ENCODE measurements around the gene MARCHF3.
"Not testable (repeated sequence)": the region's sequence is repeated elsewhere in the genome, so short reads cannot be mapped to it uniquely, and the experiment has no call there.

The MARCHF3 gene

GRCh38 chr5:126954981-126955380 lies 75.4 kb downstream of the MARCHF3 start:
- no peak for DNase-seq (ENCODE audit: low read depth in 3 of 3)

DNA sequence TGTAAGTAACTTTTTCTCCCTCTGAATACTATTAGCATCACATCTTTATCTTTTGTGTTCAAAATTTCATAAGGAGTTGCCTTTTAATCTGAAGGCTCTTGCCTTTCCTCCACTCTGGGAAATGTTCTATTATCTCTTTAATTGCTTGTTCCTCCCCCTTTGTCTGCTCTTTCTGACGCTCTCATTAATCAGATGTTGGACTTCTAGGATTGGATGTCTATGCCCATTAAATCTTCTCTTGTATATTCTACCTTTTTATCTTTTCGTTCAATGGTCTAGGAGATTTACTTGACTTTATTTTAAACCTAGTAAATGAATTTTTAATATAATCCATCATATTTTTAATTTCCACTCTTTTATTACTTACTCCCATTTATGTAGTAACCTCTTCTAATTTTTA lies 76.7 kb downstream of the MARCHF3 start:
- DNase-seq (ENCODE audit: low read depth in 3 of 3): no peak

GRCh38 chr5:126949475-126949874 lies 80.9 kb downstream of the MARCHF3 start:
- DNase-seq (ENCODE audit: low read depth in 3 of 3): no peak

DNA sequence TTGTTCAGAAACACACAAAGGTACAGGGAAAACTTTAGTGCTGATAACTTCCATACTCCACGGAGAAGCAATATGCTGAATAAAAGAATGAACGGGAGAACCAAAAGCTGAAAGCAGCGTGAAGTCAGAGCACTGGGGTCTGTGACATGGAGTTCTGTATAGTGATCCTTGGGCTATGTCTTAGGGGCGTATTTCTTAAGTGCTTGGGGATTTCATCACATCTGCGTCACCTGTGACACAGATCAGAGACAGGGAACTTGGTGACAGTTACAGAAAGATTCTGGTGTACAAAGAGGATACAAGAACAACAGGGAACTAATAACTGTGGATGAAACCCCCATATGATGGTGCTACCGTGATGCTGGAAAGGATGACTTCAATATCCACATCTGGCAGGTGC lies 81.9 kb downstream of the MARCHF3 start:
- DNase-seq (ENCODE audit: low read depth in 3 of 3): no peak

- DNase-seq (ENCODE audit: low read depth in 3 of 3): no peak
Observed at GRCh38 chr5:126948011-126948355, 82.4 kb downstream of the MARCHF3 start.

DNA sequence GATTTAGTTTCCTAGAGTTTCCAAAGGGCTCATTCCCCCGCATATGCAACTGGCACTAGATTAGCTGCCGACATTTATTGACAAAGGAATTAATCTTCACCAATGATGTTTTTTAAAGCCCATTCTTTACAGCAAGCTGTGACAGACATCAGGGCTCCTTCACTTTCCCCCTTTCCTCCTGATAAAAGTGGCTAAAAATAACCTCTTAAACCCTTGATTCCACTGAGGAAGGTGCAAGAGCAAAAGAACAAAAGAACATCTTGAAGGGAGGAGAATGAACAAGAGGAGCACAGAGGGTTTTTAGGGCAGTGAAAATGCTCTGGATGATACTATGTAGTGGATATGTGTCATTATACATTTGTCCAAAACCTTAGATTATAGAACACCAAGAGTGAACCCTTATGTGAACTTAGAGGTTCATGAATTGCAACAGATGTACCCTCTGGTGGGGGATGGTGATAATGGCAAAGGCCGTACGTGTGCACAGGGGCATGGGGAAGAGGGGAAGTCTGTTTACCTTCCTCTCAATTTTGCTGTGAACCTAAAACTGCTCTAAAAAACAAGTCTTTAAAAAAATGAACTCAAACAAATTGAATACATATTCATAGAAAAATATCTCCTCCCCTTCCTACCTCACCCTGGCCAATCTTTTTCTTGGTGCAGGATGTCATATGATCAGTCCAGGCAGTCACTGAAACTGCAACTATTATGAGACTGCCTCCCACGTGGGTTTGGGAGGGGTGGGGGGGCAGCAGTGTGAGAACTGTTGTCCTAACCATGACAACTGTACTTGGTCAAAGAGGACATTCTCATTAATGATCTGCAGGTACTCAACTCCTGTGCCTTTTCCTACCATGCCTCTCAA lies 83.0 kb downstream of the MARCHF3 start:
- no peak for DNase-seq (ENCODE audit: low read depth in 3 of 3)

- DNase-seq (ENCODE audit: low read depth in 3 of 3): not testable (repeated sequence)
Observed at GRCh38 chr5:126942908-126943307, 87.5 kb downstream of the MARCHF3 start.

- DNase-seq (ENCODE audit: low read depth in 3 of 3): no peak
Observed at GRCh38 chr5:126941403-126941802, 89.0 kb downstream of the MARCHF3 start.

GRCh38 chr5:126939887-126940286 lies 90.5 kb downstream of the MARCHF3 start:
- no peak for DNase-seq (ENCODE audit: low read depth in 3 of 3)

- DNase-seq (ENCODE audit: low read depth in 3 of 3): no peak
Observed at GRCh38 chr5:126938466-126938865, 91.9 kb downstream of the MARCHF3 start.

DNA sequence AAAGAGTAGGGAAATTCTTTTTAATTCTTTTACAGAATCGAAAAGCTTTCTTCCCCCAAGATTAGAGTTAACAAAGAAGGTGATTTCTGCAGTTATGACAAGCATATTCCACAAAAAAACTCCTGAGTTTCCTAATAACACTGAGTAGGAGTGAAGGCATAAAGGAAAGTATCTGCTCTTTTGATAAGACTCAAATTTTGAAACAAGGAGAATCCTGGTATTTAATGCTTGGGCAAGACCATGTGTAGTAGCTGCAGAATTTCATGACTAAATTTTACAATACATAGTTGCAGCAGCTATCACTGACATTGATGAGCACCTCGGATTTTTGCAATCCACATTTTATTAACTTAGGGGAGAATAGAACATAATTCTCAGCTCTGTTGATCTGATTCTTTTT lies 92.6 kb downstream of the MARCHF3 start:
- DNase-seq (ENCODE audit: low read depth in 3 of 3): no peak

DNA sequence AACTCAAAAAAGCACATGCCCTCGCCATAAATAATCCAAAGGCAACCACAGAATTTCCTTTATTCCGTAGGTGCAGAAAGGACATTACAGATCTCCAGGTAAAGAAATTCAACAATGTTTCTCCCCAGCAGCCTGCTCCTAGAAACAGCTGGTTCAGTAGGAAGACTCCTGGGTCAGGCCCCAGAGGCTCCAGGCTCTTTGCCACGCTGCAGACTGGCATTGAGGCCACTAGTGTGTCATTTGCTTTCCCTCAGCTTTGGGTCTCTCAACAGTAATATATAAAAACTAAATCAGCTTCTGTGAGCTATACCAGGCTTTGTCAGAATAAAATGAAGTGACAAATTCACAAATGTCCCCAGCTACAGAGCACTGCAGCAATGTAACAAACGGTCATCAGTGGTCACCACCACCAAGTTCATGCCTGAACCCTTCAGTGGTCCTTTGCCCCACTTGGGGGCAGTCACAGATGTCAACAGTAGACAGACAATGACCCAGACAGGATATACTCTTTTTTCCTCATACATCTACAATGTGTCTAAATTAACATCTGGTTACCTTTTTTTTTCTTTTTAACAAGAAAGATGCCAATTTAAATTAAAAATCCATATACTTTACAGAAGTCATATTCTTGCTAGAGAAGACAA lies 93.5 kb downstream of the MARCHF3 start:
- no peak for DNase-seq (ENCODE audit: low read depth in 3 of 3)

DNA sequence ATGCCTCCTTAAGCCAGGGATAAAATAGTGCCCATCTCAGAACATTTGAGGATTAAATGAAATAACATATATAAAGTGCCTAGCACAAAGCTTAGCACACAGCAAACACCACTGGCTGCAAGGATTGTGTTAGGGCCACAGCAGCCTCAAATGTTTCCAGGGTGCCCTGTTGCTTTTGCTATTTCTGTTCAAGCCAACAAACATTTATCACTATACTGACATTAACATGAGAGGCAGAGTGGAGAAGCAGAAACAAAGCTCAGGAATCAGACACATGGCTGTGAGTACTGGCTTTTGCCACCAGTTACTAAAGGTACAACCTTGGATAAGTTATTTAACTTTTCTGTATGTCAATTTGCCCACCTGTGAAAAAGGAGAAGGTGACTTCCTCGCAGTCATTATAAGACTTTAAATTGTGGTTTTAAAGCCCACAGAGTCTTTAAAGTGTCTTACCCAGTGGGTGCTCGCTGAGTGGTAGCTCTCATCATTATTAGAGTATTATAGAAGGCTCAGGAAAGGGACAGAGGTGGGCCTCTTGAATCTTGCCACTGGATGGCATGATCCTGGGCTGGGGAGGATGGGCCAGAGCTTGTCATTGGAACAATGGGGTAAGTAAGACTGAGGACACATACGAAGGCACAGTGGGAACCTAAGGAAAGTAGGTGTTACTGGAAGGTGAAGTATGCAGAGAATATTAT lies 98.2 kb downstream of the MARCHF3 start:
- no peak for DNase-seq (ENCODE audit: low read depth in 3 of 3)

DNA sequence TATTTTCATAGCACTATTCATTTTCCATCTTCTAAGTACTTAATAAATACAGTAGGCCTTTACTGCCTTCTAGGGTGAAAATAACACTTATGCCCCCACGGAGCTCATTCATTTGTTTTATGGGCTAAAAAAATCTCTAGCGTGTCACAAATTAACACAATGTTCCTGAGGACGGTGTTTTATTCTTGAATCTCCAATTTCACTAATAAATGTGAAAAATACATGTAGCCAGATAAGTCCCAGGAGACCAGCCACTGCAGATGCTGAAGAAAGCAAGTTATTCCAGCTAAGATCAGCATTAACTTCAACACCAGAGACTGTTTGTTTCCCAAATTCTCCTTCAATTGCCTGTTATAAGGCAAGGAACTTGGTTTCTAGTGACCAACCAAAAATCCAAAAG lies 102.3 kb downstream of the MARCHF3 start:
- DNase-seq (ENCODE audit: low read depth in 3 of 3): no peak

DNA sequence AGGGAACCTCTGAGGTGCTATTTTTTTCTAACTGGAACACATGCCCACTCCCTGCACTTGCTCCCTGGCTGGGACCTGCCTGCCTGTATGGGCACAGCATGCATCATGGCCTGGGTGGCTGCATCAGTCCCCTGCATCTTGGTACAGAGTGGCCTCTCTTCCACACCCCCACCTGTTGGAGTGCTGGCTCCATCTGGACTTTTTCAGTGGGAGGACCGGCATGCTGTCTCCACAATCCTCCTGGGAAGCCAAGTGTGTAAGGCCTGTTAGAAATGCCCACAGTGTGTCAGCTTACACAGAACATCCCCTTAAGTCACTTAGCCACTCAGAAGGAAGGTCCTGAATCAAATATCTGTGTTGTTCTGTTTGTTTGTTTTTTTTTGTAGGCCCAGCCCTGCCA lies 102.9 kb downstream of the MARCHF3 start:
- no peak for DNase-seq (ENCODE audit: low read depth in 3 of 3)

DNA sequence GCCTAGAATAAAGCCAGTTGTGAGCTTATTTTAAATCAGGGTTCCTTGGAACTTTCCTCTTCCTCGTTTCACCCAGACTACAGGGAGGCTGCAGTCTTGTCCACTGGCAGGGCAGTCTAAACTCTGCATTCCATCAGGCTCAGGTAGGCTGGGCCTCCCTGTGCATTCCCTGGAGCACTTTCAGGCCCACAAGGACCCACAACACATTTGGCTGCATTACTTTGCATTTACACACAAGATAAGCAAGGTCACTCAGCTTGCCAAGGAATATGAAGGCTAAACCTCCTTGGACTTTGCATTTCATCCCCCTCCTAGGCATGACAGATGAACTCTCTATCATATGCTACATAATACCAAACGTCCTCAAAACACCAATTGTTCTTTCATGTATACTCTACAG lies 104.2 kb downstream of the MARCHF3 start:
- DNase-seq (ENCODE audit: low read depth in 3 of 3): no peak

- no peak for DNase-seq (ENCODE audit: low read depth in 3 of 3)
Observed at GRCh38 chr5:126925482-126925881, 104.9 kb downstream of the MARCHF3 start.

- DNase-seq (ENCODE audit: low read depth in 3 of 3): no peak
Observed at GRCh38 chr5:126924331-126925033, 105.9 kb downstream of the MARCHF3 start.

GRCh38 chr5:126921241-126922091 lies 108.9 kb downstream of the MARCHF3 start:
- no peak for DNase-seq (ENCODE audit: low read depth in 3 of 3)

DNA sequence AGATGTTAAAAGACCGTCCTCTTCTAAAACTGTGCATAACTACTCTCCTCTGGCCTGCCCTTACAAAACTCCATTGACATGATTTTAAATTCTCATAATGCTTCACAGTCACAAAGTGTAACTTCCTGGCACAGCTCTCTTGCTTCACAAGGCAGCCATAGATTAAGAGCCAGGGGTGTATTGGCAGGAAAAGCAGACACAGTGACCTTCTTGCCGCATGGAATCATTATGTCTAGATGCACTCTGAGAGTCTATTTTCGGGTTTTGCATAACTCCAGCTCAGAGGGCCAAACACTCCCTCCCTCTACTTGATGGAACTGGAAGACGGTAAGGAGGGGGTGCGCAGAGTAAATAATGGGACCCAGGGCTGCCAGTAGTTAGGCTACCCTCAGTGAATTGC lies 110.1 kb downstream of the MARCHF3 start:
- no peak for DNase-seq (ENCODE audit: low read depth in 3 of 3)

- no peak for DNase-seq (ENCODE audit: low read depth in 3 of 3)
Observed at GRCh38 chr5:126919566-126919965, 110.8 kb downstream of the MARCHF3 start.
